Measurements from ENCODE around the gene GFRA4. TPM values are rescaled to one million over a fixed set of nuclear protein-coding genes. Genes with fewer than 3 reads are reported as not detected.

The GFRA4 gene
- total and polyA plus RNA-seq, 2 donors (not counting 1 experiment from before 2014, with no cell fraction given) = not detected

DNA sequence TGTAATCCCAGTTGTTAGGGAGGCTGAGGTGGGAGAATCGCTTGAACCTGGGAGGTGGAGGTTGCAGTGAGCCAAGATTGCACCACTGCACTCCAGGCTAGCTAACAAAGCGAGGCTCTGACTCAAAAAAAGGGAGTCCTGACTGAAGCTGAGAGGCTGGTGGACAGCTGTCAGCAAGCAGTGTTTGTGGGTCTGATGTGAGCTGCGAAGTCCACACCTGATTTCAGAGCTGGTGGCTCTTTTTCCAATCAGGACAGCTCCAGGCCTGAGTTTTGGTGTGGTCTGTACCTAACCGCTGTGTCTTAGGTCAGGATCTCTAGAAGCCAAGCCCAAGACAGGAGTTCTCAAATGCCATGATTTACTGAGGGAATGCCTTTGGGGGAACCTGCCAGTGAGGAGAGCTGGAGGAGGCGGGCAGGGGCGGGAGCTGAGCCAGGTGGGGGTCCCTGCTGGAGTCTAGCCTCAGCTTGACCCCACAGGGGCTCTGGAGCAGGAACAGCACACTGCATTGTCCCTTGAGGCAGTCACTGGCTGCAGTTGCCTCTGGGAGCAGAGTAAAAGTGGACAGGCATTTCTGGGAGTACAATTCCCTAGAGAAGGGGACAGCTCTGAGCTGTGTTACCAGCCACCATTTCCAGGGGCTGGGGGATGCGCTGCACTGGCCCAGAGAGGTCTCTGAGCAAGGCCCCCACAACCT, 5.0 kb downstream of the GFRA4 start:
- ATAC-seq (ENCODE audit: low read depth) (no peak), DNase-seq (no peak)
- H3K4me1 Mint-ChIP-seq = peaks cover 13% of the 10 kb centered on the region
- intact Hi-C loops (cut with micrococcal nuclease) = no loop called here
- Histone ChIP-seq H3K27ac (ENCODE audit: low read length in 2 of 2) (no peak overlapping the region), H3K4me1 (ENCODE audit: control insufficient read depth in 2 of 2, insufficient read depth in 2 of 2, low read length in 2 of 2) (peaks cover 5 to 10% of the 10 kb centered on the region in 2 donors), H3K4me2 (replicated peaks; ENCODE audit: low read depth, low read length, poor library complexity, severe bottlenecking) (no peak overlapping the region), H4K20me1 (ENCODE audit: control insufficient read depth, insufficient read depth, low read length, poor library complexity, severe bottlenecking) (no peaks in the 10 kb centered on the region), H3K4me3 (ENCODE audit: control extremely low read depth in 1 of 5, extremely low read depth in 1 of 5, insufficient read depth in 1 of 5, low read depth in 2 of 5, low read length in 4 of 5) (no peak overlapping the region), H3K79me2 (ENCODE audit: control insufficient read depth, insufficient read depth, low read length) (no peaks in the 10 kb centered on the region), H3K36me3 (replicated peaks in 1 of 2; ENCODE audit: control extremely low read depth in 1 of 2, control insufficient read depth in 1 of 2, extremely low read depth in 1 of 2, insufficient read depth in 2 of 2, low read length in 1 of 2) (no peaks in the 10 kb centered on the region), H3K9ac (ENCODE audit: low read length) (no peak overlapping the region), H3K27me3 (replicated peaks in 1 of 4; ENCODE audit: control extremely low read depth in 1 of 4, control insufficient read depth in 3 of 4, insufficient read depth in 4 of 4, low read length in 3 of 4) (peaks cover 0 to 20% (median 1%) of the 10 kb centered on the region in 4 experiments), H2AFZ (ENCODE audit: insufficient read depth, low read depth, low read length, poor library complexity, severe bottlenecking) (no peak overlapping the region), H3K9me3 (ENCODE audit: control extremely low read depth in 1 of 3, control insufficient read depth in 2 of 3, insufficient read depth in 1 of 3, low read length in 2 of 3) (peaks cover 0 to 4% (median 0%) of the 10 kb centered on the region in 3 donors)
- H3K9me3 Mint-ChIP-seq (ENCODE audit: insufficient read depth) = no peaks in the 10 kb centered on the region
- ChIA-PET CTCF (no interaction called here), POLR2A (no interaction called here)
- WGBS (ENCODE audit: insufficient coverage) = 86% methylated on average over 7 of the region's 7 CpGs
- H3K4me3 Mint-ChIP-seq = no peak overlapping the region
- no peak overlapping the region for H3K27ac Mint-ChIP-seq
- TF ChIP-seq EZH2 (IDR thresholded peaks at IDR 0.05; ENCODE audit: borderline replicate concordance, insufficient read depth, low read depth, low read length, poor library complexity, severe bottlenecking) = no peak
- TF ChIP-seq, protein P1, sequence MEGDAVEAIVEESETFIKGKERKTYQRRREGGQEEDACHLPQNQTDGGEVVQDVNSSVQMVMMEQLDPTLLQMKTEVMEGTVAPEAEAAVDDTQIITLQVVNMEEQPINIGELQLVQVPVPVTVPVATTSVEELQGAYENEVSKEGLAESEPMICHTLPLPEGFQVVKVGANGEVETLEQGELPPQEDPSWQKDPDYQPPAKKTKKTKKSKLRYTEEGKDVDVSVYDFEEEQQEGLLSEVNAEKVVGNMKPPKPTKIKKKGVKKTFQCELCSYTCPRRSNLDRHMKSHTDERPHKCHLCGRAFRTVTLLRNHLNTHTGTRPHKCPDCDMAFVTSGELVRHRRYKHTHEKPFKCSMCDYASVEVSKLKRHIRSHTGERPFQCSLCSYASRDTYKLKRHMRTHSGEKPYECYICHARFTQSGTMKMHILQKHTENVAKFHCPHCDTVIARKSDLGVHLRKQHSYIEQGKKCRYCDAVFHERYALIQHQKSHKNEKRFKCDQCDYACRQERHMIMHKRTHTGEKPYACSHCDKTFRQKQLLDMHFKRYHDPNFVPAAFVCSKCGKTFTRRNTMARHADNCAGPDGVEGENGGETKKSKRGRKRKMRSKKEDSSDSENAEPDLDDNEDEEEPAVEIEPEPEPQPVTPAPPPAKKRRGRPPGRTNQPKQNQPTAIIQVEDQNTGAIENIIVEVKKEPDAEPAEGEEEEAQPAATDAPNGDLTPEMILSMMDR (IDR thresholded peaks at IDR 0.05) = no peak
- peaks cover 24% of the 10 kb centered on the region for H3K27me3 Mint-ChIP-seq

DNA sequence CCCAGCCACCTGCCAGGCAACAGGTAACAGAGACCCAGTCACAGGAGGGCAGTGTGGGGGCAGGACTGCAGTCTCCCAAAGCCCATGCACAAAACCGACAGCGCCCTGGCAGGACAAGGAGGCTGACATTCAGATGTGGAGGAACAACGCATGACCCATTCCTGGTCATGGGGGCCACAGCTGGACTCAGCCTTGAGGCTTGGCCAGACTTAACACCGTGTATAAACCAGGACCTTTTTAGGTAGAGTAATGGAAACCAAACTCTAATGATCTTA, 8.1 kb downstream of the GFRA4 start:
- no peak overlapping the region for H3K4me3 Mint-ChIP-seq
- Histone ChIP-seq H3K36me3 (replicated peaks in 1 of 2; ENCODE audit: control extremely low read depth in 1 of 2, control insufficient read depth in 1 of 2, extremely low read depth in 1 of 2, insufficient read depth in 2 of 2, low read length in 1 of 2) (no peaks in the 10 kb centered on the region), H2AFZ (ENCODE audit: insufficient read depth, low read depth, low read length, poor library complexity, severe bottlenecking) (no peak overlapping the region), H3K27me3 (replicated peaks in 1 of 4; ENCODE audit: control extremely low read depth in 1 of 4, control insufficient read depth in 3 of 4, insufficient read depth in 4 of 4, low read length in 3 of 4) (peaks cover 0 to 7% (median 0%) of the 10 kb centered on the region in 4 experiments), H3K4me1 (ENCODE audit: control insufficient read depth in 2 of 2, insufficient read depth in 2 of 2, low read length in 2 of 2) (peaks cover 5 to 10% of the 10 kb centered on the region in 2 donors), H3K27ac (ENCODE audit: low read length in 2 of 2) (no peak overlapping the region), H4K20me1 (ENCODE audit: control insufficient read depth, insufficient read depth, low read length, poor library complexity, severe bottlenecking) (no peaks in the 10 kb centered on the region), H3K4me3 (ENCODE audit: control extremely low read depth in 1 of 5, extremely low read depth in 1 of 5, insufficient read depth in 1 of 5, low read depth in 2 of 5, low read length in 4 of 5) (no peak overlapping the region), H3K79me2 (ENCODE audit: control insufficient read depth, insufficient read depth, low read length) (no peaks in the 10 kb centered on the region), H3K9ac (ENCODE audit: low read length) (no peak overlapping the region), H3K9me3 (ENCODE audit: control extremely low read depth in 1 of 3, control insufficient read depth in 2 of 3, insufficient read depth in 1 of 3, low read length in 2 of 3) (peaks cover 0 to 12% (median 0%) of the 10 kb centered on the region in 3 donors), H3K4me2 (replicated peaks; ENCODE audit: low read depth, low read length, poor library complexity, severe bottlenecking) (no peak overlapping the region)
- H3K27ac Mint-ChIP-seq = no peak overlapping the region
- no peak for DNase-seq
- ATAC-seq (ENCODE audit: low read depth) = no peak
- H3K4me1 Mint-ChIP-seq = peaks cover 13% of the 10 kb centered on the region
- H3K9me3 Mint-ChIP-seq (ENCODE audit: insufficient read depth) = no peaks in the 10 kb centered on the region
- POLR2A ChIA-PET = no interaction called here
- no peak for TF ChIP-seq EZH2 (IDR thresholded peaks at IDR 0.05; ENCODE audit: borderline replicate concordance, insufficient read depth, low read depth, low read length, poor library complexity, severe bottlenecking)
- TF ChIP-seq, protein P1 (IDR thresholded peaks at IDR 0.05) = no peak
- WGBS (ENCODE audit: insufficient coverage) = 97% methylated on average over 2 of the region's 4 CpGs
- H3K27me3 Mint-ChIP-seq = peaks cover 8% of the 10 kb centered on the region
- CTCF ChIA-PET = no interaction called here
- intact Hi-C loops (cut with micrococcal nuclease) = no loop called here

Measured in B cell (primary cell).